GM12878 (cell line): ENCODE measurements around the gene SCD5. TPM values are rescaled to one million over a fixed set of nuclear protein-coding genes. Genes with fewer than 3 reads are reported as not detected.

ENCODE experiments used
- ATAC-seq: fragments of 200-7000 bp; cut with Tn5 transposase; 3 replicates; pipeline ENCODE4 v1.9.1; 2020; ENCODE audit warnings: mild to moderate bottlenecking, moderate library complexity
- BruUV-seq: library from RNA; stranded (reverse); fragments of 400-500 nt; replicated peaks from 2 replicates; lab custom pipeline; 2021; lab: Mats Ljungman, UMichigan
- CTCF ChIA-PET: fragments of 300-600 bp; sonication (Branson Sonifier 250); formaldehyde crosslinking; extraction: SDS; loops from one replicate; lab custom pipeline; 2021; ENCODE audit warnings: inconsistent platforms; lab: Yijun Ruan, JAX
- POLR2A ChIA-PET: fragments of 350-600 bp; formaldehyde crosslinking; extraction: SDS; loops from one replicate; lab custom pipeline; 2021; ENCODE audit warnings: inconsistent platforms; lab: Charles Lee
- RAD21 ChIA-PET: fragments of 300-600 bp; sonication (Branson Sonifier 250); formaldehyde crosslinking; loops from one replicate; lab custom pipeline; 2023; ENCODE audit warnings: antibody characterized with exemption; ENCODE audit not compliant: unreplicated experiment; lab: Charles Lee
- SMC1A ChIA-PET: fragments of 300-600 bp; sonication (Branson Sonifier 250); formaldehyde crosslinking; loops from one replicate; lab custom pipeline; 2023; ENCODE audit not compliant: unreplicated experiment, uncharacterized antibody; lab: Charles Lee
- DNase-seq: peaks from one replicate; pipeline ENCODE4 v3.0.0-alpha.2; 2011; ENCODE audit warnings: low read depth, low spot score
- FAIRE-seq: peaks from 3 replicates; lab custom pipeline; 2011; peaks lifted over from hg19 to GRCh38; lab: Jason Lieb, UNC
- H2AFZ ChIP-seq: 2 replicates; pipeline ENCODE4 v1.6.0; 2011; ENCODE audit warnings: low read depth, low read length, control low read depth; ENCODE audit not compliant: control insufficient read depth
- H3K27ac ChIP-seq: 2 replicates; pipeline ENCODE4 v1.5.1; 2011; ENCODE audit warnings: control low read depth; ENCODE audit not compliant: control insufficient read depth, insufficient read depth
- H3K27me3 ChIP-seq, 2 experiments: replicated peaks in 1 of 2; 2 replicates each; pipeline versions ENCODE4 v1.6.0 to v1.6.1; 2011; ENCODE audit warnings: low read length in 1 of 2; ENCODE audit not compliant: control insufficient read depth in 2 of 2, insufficient read depth in 2 of 2
- H3K36me3 ChIP-seq, 2 experiments: 2 replicates each; pipeline ENCODE4 v1.5.1; 2011; ENCODE audit warnings: low read length in 1 of 2; ENCODE audit not compliant: control insufficient read depth in 2 of 2, insufficient read depth in 2 of 2
- H3K4me1 ChIP-seq: 2 replicates; pipeline ENCODE4 v1.6.1; 2011; ENCODE audit warnings: mild to moderate bottlenecking, low read length, moderate library complexity, mixed read lengths; ENCODE audit not compliant: control insufficient read depth, insufficient read depth
- H3K4me2 ChIP-seq: 2 replicates; pipeline ENCODE4 v1.6.0; 2011; ENCODE audit warnings: control low read depth; ENCODE audit not compliant: control insufficient read depth, insufficient read depth
- H3K4me3 ChIP-seq: fragments of 200-600 bp; sonication (generic); 2 replicates; pipeline ENCODE4 v1.5.1; 2016
- H3K79me2 ChIP-seq: 2 replicates; pipeline ENCODE4 v1.6.0; 2011; ENCODE audit warnings: low read length; ENCODE audit not compliant: control insufficient read depth, insufficient read depth
- H3K9ac ChIP-seq: 2 replicates; pipeline ENCODE4 v1.8.0; 2011; ENCODE audit warnings: low read length, control low read depth, mixed read lengths; ENCODE audit not compliant: control insufficient read depth, insufficient read depth
- H3K9me3 ChIP-seq: replicated peaks from 3 replicates; pipeline ENCODE4 v1.5.1; 2011; ENCODE audit warnings: mild to moderate bottlenecking, low read length; ENCODE audit not compliant: control insufficient read depth, insufficient read depth
- H4K20me1 ChIP-seq: 2 replicates; pipeline ENCODE4 v1.6.0; 2011; ENCODE audit not compliant: control insufficient read depth, insufficient read depth
- BACH1 ChIP-seq: fragments of 450-650 bp; IDR thresholded peaks from 2 replicates; pipeline ENCODE4 v1.6.1; 2017; ENCODE audit warnings: mild to moderate bottlenecking, borderline replicate concordance
- BCL3 ChIP-seq: IDR thresholded peaks from 2 replicates; pipeline ENCODE4 v1.6.1; 2011; ENCODE audit warnings: borderline replicate concordance, low read depth, mild to moderate bottlenecking, moderate library complexity, low read length; ENCODE audit not compliant: insufficient read depth, poor library complexity, severe bottlenecking
- BRCA1 ChIP-seq: IDR thresholded peaks from 2 replicates; pipeline ENCODE4 v1.6.1; 2011; ENCODE audit warnings: low read depth, low read length, improper control_type of control experiment
- CHD1 ChIP-seq: IDR thresholded peaks from 2 replicates; pipeline ENCODE4 v1.6.1; 2012; ENCODE audit warnings: low read depth, low read length, improper control_type of control experiment
- CREB1 ChIP-seq: IDR thresholded peaks from 2 replicates; pipeline ENCODE4 v1.6.1; 2012; ENCODE audit warnings: low read depth, mild to moderate bottlenecking, inconsistent platforms
- IRF5 ChIP-seq: fragments of 450-650 bp; IDR thresholded peaks from 2 replicates; pipeline ENCODE4 v1.6.1; 2017; ENCODE audit warnings: borderline replicate concordance
- LARP7 ChIP-seq: fragments of 450-650 bp; IDR thresholded peaks from 2 replicates; pipeline ENCODE4 v1.6.1; 2017; ENCODE audit warnings: mild to moderate bottlenecking
- MYC ChIP-seq: IDR thresholded peaks from 2 replicates; pipeline ENCODE4 v1.6.1; 2011; ENCODE audit warnings: mild to moderate bottlenecking, low read length, moderate library complexity, inconsistent platforms; ENCODE audit not compliant: insufficient read depth, insufficient replicate concordance, insufficient read length, severe bottlenecking
- NFYA ChIP-seq: IDR thresholded peaks from 2 replicates; pipeline ENCODE4 v1.6.1; 2011; ENCODE audit warnings: low read depth, mild to moderate bottlenecking, low read length, improper control_type of control experiment, borderline replicate concordance
- NFYB ChIP-seq: IDR thresholded peaks from 2 replicates; pipeline ENCODE4 v1.6.1; 2011; ENCODE audit warnings: low read depth, mild to moderate bottlenecking, low read length, improper control_type of control experiment, moderate library complexity; ENCODE audit not compliant: insufficient read depth
- NR2F1 ChIP-seq: fragments of 450-650 bp; conservative IDR thresholded peaks from 2 replicates; pipeline ENCODE4 v1.6.1; 2017; ENCODE audit warnings: mild to moderate bottlenecking
- PML ChIP-seq: IDR thresholded peaks from 2 replicates; pipeline ENCODE4 v1.6.1; 2012; ENCODE audit warnings: low read length, inconsistent platforms
- RUNX3 ChIP-seq: IDR thresholded peaks from 2 replicates; pipeline ENCODE4 v1.6.1; 2012; ENCODE audit warnings: low read length, inconsistent platforms
- ZNF687 ChIP-seq: fragments of 450-650 bp; IDR thresholded peaks from 2 replicates; pipeline ENCODE4 v1.6.1; 2017; ENCODE audit warnings: mild to moderate bottlenecking, moderate library complexity
- ZSCAN29 ChIP-seq: fragments of 450-650 bp; IDR thresholded peaks from 2 replicates; pipeline ENCODE4 v1.6.1; 2017; ENCODE audit warnings: mild to moderate bottlenecking, moderate library complexity
- WGBS: methylation state at CpG from one replicate; pipeline ENCODE4 v1.1.6; 2016; ENCODE audit warnings: low lambda C conversion rate; ENCODE audit not compliant: insufficient replicate concordance, insufficient coverage; ENCODE audit errors: missing lambda C conversion rate; 5-methylcytosine and 5-hydroxymethylcytosine counted together
- in situ Hi-C: fragments of 300-500 bp; cut with MboI; formaldehyde crosslinking; loops from 9 replicates; pipeline ENCODE4 v1.14.3; 2018; ENCODE audit warnings: mixed read lengths
- intact Hi-C: fragments of 100-400 bp; cut with micrococcal nuclease; formaldehyde crosslinking; loops from one replicate; pipeline ENCODE4 v1.14.2; 2022; ENCODE audit not compliant: unreplicated experiment
- polyA plus RNA-seq, 11 experiments: library from polyadenylated mRNA; depleted of rRNA in 4 of 11; unstranded in 6 of 11; stranded (reverse) in 5 of 11; fragments of >200 nt; fragmentation: Nextera tagmentation in 4 of 11; fragmentation: Illumina TruSeq in 1 of 11; extraction: Ambion mirVana in 4 of 11; extraction: Trizol in 1 of 11; gene quantifications; 1 replicate in 1 of 11; 2 replicates in 10 of 11; pipeline versions ENCODE4 v1.2.1 to v1.2.3, GENCODE V29; 2011 to 2016; ENCODE audit warnings: inconsistent platforms in 2 of 11, missing spikeins in 2 of 11, low read depth in 1 of 11
- total RNA-seq, 4 experiments: library from RNA; depleted of rRNA in 3 of 4; stranded (reverse); fragments of >200 nt in 3 of 4; fragmentation: Illumina TruSeq in 1 of 4; extraction: Trizol in 1 of 4; gene quantifications; 2 replicates each; pipeline versions ENCODE4 v1.2.1 to v1.2.3, GENCODE V29; 2013 to 2021

Gene SCD5
- total and polyA plus RNA-seq, 10 of the 15 experiments (the other 5 are each of a cell fraction or from before 2014, with no cell fraction given) = 2.4 to 15.0 (median 4.2) TPM

- ChIA-PET POLR2A (no interaction called here), RAD21 (no interaction called here), SMC1A (no interaction called here), CTCF (no interaction called here)
- no peak overlapping the region for H2AFZ ChIP-seq
- H3K4me2 ChIP-seq = no peak overlapping the region
- FAIRE-seq = no peak
- no peaks in the 10 kb centered on the region for H3K27me3 ChIP-seq
- in situ Hi-C loops = no loop called here
- H3K27ac ChIP-seq = no peak overlapping the region
- no peaks in the 10 kb centered on the region for H3K79me2 ChIP-seq
- no TSS peak for BruUV-seq
- H4K20me1 ChIP-seq = no peaks in the 10 kb centered on the region
- no peak overlapping the region for H3K9ac ChIP-seq
- H3K4me3 ChIP-seq = no peak overlapping the region
- no peaks in the 10 kb centered on the region for H3K9me3 ChIP-seq
- ATAC-seq = no peak
- no peaks in the 10 kb centered on the region for H3K36me3 ChIP-seq
- 25% methylated on average over 9 of the region's 9 CpGs for WGBS
- DNase-seq = no peak
- intact Hi-C loops = no loop called here
- H3K4me1 ChIP-seq = no peaks in the 10 kb centered on the region
- TF ChIP-seq NFYB = no peak
- TF ChIP-seq NR2F1 = no peak
- no peak for TF ChIP-seq ZNF687
- TF ChIP-seq IRF5 = no peak
- no peak for TF ChIP-seq NFYA
- TF ChIP-seq RUNX3 = no peak
- TF ChIP-seq CHD1 = no peak
- no peak for TF ChIP-seq BCL3
- no peak for TF ChIP-seq BACH1
- TF ChIP-seq LARP7 = no peak
- no peak for TF ChIP-seq ZSCAN29
- no peak for TF ChIP-seq MYC
- no peak for TF ChIP-seq BRCA1
- TF ChIP-seq CREB1 = no peak
- TF ChIP-seq PML = no peak
Observed at GRCh38 chr4:82626251-82626868, 172.2 kb downstream of the SCD5 start.
